A673 (cell line): ENCODE measurements around the gene UGT1A1. TPM values are rescaled to one million over a fixed set of nuclear protein-coding genes. Genes with fewer than 3 reads are reported as not detected.
"Not testable (repeated sequence)": the region's sequence is repeated elsewhere in the genome, so short reads cannot be mapped to it uniquely, and the experiment has no call there.

ENCODE experiments used
- BruUV-seq: library from RNA; stranded (reverse); fragments of 400-500 nt; replicated peaks from 2 replicates; lab custom pipeline; 2021; lab: Mats Ljungman, UMichigan
- CTCF ChIA-PET: fragments of 300-600 bp; sonication (Branson Sonifier 250); formaldehyde crosslinking; loops from one replicate; lab custom pipeline; 2022; ENCODE audit warnings: antibody characterized with exemption; lab: Charles Lee
- POLR2A ChIA-PET: fragments of 300-600 bp; sonication (Branson Sonifier 250); formaldehyde crosslinking; loops from one replicate; lab custom pipeline; 2022; ENCODE audit warnings: antibody characterized with exemption; ENCODE audit not compliant: low non-redundant PET; lab: Charles Lee
- DNase-seq: peaks from one replicate; pipeline ENCODE4 v3.0.0-alpha.2; 2015; ENCODE audit warnings: low spot score
- H3K27ac ChIP-seq: fragments of 200-600 bp; sonication (generic); 2 replicates; pipeline ENCODE4 v1.5.1; 2016; ENCODE audit warnings: mixed run types, low read depth, mild to moderate bottlenecking, mixed read lengths, antibody characterized with exemption, low read length; ENCODE audit not compliant: poor library complexity, severe bottlenecking
- H3K27me3 ChIP-seq: fragments of 200-600 bp; sonication (generic); replicated peaks from 2 replicates; pipeline ENCODE4 v1.6.1; 2017; ENCODE audit warnings: mixed run types, low read depth, mild to moderate bottlenecking, mixed read lengths, antibody characterized with exemption, low read length; ENCODE audit not compliant: insufficient read depth, poor library complexity
- H3K36me3 ChIP-seq: fragments of 200-600 bp; sonication (generic); 2 replicates; pipeline ENCODE4 v1.6.1; 2016; ENCODE audit warnings: mixed run types, mild to moderate bottlenecking, mixed read lengths, antibody characterized with exemption, low read length; ENCODE audit not compliant: insufficient read depth, poor library complexity, severe bottlenecking
- H3K4me1 ChIP-seq: fragments of 200-600 bp; sonication (generic); 2 replicates; pipeline ENCODE4 v1.6.1; 2017; ENCODE audit warnings: mixed run types, mild to moderate bottlenecking, mixed read lengths, antibody characterized with exemption, low read length; ENCODE audit not compliant: insufficient read depth, poor library complexity, severe bottlenecking
- H3K4me3 ChIP-seq: fragments of 200-600 bp; sonication (generic); 2 replicates; pipeline ENCODE4 v1.5.1; 2016; ENCODE audit warnings: low read depth, mixed run types, mild to moderate bottlenecking, mixed read lengths, low read length; ENCODE audit not compliant: poor library complexity, severe bottlenecking
- H3K9me3 ChIP-seq: fragments of 200-600 bp; sonication (generic); 2 replicates; pipeline ENCODE4 v1.6.1; 2016; ENCODE audit warnings: mixed run types, low read depth, mild to moderate bottlenecking, mixed read lengths, antibody characterized with exemption, low read length; ENCODE audit not compliant: poor library complexity, severe bottlenecking
- EZH2 ChIP-seq: fragments of 200-600 bp; sonication (generic); IDR thresholded peaks from 2 replicates; pipeline ENCODE4 v1.6.1; 2017; ENCODE audit warnings: borderline replicate concordance, low read depth, mild to moderate bottlenecking, mixed read lengths, antibody characterized with exemption, low read length; ENCODE audit not compliant: poor library complexity, severe bottlenecking
- intact Hi-C: fragments of 100-400 bp; cut with micrococcal nuclease; formaldehyde crosslinking; loops from one replicate; pipeline ENCODE4 v1.10.0; 2022; ENCODE audit not compliant: unreplicated experiment
- total RNA-seq: library from RNA; stranded (reverse); gene quantifications from 2 replicates; pipeline ENCODE4 v1.2.3, GENCODE V29; 2021
- TF ChIP-seq, protein P1 (sequence below): fragments of 300-800, 200-600 bp; sonication (generic); conservative IDR thresholded peaks from 2 replicates; pipeline ENCODE4 v1.5.1; 2017; ENCODE audit warnings: low read depth, mild to moderate bottlenecking, antibody characterized with exemption, low read length, moderate library complexity, mixed read lengths

The UGT1A1 gene
- total RNA-seq, 1 experiment from 2014 or later: not detected

DNA sequence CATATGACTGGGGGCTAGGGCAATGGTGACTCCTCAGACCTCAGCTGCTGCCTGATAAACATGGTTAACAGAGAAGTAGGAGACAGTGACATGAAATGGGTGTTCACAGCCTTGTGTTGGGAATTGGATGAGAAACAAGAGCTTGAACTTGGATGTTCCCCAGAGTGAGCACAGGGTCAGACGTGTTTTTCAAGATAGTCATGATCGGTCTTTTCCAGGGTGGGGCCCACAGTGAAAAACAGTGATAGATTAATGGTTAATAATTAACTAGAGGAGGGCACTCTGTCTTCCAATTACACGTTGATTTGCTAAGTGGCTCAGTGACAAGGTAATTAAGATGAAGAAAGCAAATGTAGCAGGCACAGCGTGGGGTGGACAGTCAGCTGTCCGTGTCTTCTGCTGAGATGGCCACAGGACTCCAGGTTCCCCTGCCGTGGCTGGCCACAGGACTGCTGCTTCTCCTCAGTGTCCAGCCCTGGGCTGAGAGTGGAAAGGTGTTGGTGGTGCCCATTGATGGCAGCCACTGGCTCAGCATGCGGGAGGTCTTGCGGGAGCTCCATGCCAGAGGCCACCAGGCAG lies 31.3 kb upstream of the UGT1A1 start, which contains the start of gene UGT1A3:
Gene UGT1A3 (plus strand): TSS at position 320 of the 579 bp plus-strand sequence. CDS start 85 bp downstream, at position 405.
- POLR2A ChIA-PET: no interaction called here

DNA sequence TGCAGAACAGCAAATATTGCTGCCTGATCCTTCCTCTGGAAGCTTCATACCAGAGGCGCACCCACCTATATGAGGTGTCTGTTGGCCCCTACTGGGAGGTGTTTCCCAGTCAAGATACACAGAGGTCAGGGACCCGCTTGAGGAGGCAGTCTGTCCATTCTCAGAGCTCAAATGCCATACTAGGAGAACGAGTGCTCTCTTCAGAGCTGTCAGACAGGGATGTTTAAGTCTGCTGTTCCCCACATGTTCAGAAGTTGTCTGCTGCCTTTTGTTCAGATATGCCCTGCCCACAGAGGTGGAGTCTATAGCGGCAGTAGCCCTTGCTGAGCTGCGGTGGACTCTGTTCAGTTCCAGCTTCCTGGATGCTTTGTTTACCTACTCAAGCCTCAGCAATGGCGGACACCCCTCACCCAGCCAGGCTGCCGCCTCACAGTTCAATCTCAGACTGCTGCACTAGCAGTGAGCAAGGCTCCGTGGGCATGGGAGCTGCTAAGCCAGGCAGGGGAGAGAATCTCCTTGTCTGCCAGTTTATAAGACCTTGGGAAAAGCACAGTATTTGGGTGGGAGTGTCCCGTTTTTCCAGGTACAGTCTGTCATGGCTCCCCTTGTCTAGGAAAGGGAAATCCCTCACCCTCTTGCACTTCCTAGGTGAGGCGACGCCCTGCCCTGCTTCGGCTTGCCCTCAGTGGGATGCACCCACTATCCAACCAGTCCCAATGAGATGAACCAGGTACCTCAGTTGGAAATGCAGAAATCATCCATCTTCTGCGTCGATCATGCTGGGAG lies 23.0 kb upstream of the UGT1A1 start:
- H3K27ac ChIP-seq, H3K9me3 ChIP-seq, DNase-seq, BruUV-seq, H3K27me3 ChIP-seq, CTCF ChIA-PET, POLR2A ChIA-PET, H3K4me3 ChIP-seq, H3K36me3 ChIP-seq, H3K4me1 ChIP-seq, intact Hi-C loops: not testable (repeated sequence)

More for the DNA sequence above, 31.3 kb upstream of the UGT1A1 start, which contains the start of gene UGT1A3:
- Histone ChIP-seq H3K27ac (no peak within 1 kb of the TSS), H3K4me3 (no peak within 1 kb of the TSS), H3K4me1 (no peaks in the 10 kb centered on the region), H3K36me3 (no peaks in the 10 kb centered on the region), H3K27me3 (no peaks in the 10 kb centered on the region), H3K9me3 (no peaks in the 10 kb centered on the region)
- TF ChIP-seq, protein P1, sequence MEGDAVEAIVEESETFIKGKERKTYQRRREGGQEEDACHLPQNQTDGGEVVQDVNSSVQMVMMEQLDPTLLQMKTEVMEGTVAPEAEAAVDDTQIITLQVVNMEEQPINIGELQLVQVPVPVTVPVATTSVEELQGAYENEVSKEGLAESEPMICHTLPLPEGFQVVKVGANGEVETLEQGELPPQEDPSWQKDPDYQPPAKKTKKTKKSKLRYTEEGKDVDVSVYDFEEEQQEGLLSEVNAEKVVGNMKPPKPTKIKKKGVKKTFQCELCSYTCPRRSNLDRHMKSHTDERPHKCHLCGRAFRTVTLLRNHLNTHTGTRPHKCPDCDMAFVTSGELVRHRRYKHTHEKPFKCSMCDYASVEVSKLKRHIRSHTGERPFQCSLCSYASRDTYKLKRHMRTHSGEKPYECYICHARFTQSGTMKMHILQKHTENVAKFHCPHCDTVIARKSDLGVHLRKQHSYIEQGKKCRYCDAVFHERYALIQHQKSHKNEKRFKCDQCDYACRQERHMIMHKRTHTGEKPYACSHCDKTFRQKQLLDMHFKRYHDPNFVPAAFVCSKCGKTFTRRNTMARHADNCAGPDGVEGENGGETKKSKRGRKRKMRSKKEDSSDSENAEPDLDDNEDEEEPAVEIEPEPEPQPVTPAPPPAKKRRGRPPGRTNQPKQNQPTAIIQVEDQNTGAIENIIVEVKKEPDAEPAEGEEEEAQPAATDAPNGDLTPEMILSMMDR: no peak
- no peak for TF ChIP-seq EZH2
- CTCF ChIA-PET: no interaction called here
- no TSS peak for BruUV-seq
- intact Hi-C loops: no loop called here
- DNase-seq: no peak

DNA sequence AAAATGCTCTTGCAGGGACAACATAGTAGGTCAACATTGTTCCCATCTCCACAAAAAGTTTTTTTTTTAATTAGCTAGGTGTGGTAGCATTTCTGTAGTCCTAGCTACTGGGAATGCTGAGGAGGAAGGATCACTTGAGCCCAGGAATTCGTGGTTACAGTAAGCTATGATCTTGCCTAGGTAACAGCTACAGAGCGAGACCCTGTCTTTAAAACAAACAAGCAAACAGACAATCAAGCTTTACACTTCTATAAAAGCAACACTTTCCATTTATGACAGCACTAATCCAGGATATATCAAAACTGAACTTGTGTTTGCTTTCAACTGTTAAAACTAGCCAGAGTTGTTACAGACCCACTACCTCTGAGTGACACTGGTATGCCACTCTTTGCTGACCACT lies 19.2 kb upstream of the UGT1A1 start:
- H3K36me3 ChIP-seq: no peaks in the 10 kb centered on the region
- no peak overlapping the region for H3K4me3 ChIP-seq
- intact Hi-C loops: no loop called here
- ChIA-PET CTCF (no interaction called here), POLR2A (no interaction called here)
- H3K27me3 ChIP-seq: no peaks in the 10 kb centered on the region
- H3K9me3 ChIP-seq: no peaks in the 10 kb centered on the region
- BruUV-seq: no TSS peak
- no peaks in the 10 kb centered on the region for H3K4me1 ChIP-seq
- no peak for DNase-seq
- no peak for TF ChIP-seq EZH2
- TF ChIP-seq, protein P1: no peak
- H3K27ac ChIP-seq: no peak overlapping the region
